Adrenal gland (tissue), 12 donors: ENCODE measurements around the gene KRTAP5-6. TPM values are rescaled to one million over a fixed set of nuclear protein-coding genes. Genes with fewer than 3 reads are reported as not detected.

Experiments used
- DNase-seq, 7 donors: peaks; one replicate each; pipeline ENCODE4 v3.0.0-alpha.2; 2019 to 2020
- H3K27ac ChIP-seq, 5 donors: fragments of 200-600 bp; sonication (generic) in 4 of 5; 1 replicate in 3 of 5; 2 replicates in 2 of 5; pipeline versions ENCODE4 v1.5.1 to v1.8.0; 2016 to 2020; ENCODE audit warnings: mild to moderate bottlenecking in 1 of 5
- H3K27me3 ChIP-seq: fragments of 200-600 bp; 2 replicates; pipeline ENCODE4 v1.8.0; 2021
- H3K36me3 ChIP-seq, 2 donors: fragments of 200-600 bp; replicated peaks in 1 of 2; 1 replicate in 1 of 2; 2 replicates in 1 of 2; pipeline versions ENCODE4 v1.5.1 to v1.8.0; 2018 to 2022
- H3K4me1 ChIP-seq, 2 donors: fragments of 200-600 bp; replicated peaks in 1 of 2; 1 replicate in 1 of 2; 2 replicates in 1 of 2; pipeline versions ENCODE4 v1.5.1 to v1.8.0; 2018 to 2021
- H3K4me3 ChIP-seq, 4 donors: fragments of 200-600 bp; sonication (generic) in 3 of 4; one replicate each; pipeline ENCODE4 v1.5.1; 2016 to 2018
- H3K9me3 ChIP-seq, 3 donors: fragments of 200-600 bp; sonication (generic) in 1 of 3; replicated peaks in 1 of 3; 1 replicate in 2 of 3; 2 replicates in 1 of 3; pipeline versions ENCODE4 v1.5.1 to v1.8.0; 2016 to 2021
- CTCF ChIP-seq, 6 experiments: fragments of 450-650 bp in 4 of 6; fragments of 200-600 bp in 2 of 6; sonication (generic) in 1 of 6; IDR thresholded peaks; 1 replicate in 5 of 6; 2 replicates in 1 of 6; pipeline versions ENCODE4 v1.5.1 to v1.8.0; 2016 to 2021; ENCODE audit warnings: antibody characterized with exemption in 6 of 6, mild to moderate bottlenecking in 2 of 6, moderate library complexity in 1 of 6
- POLR2A ChIP-seq, 2 donors: fragments of 450-650 bp; IDR thresholded peaks; one replicate each; pipeline ENCODE4 v1.6.1; 2017; ENCODE audit warnings: antibody characterized with exemption in 2 of 2, mild to moderate bottlenecking in 2 of 2, moderate library complexity in 1 of 2
- WGBS, 4 donors: extraction: QIAGEN DNeasy Blood & Tissue Kit in 2 of 4; methylation state at CpG; one replicate each; pipeline versions ENCODE4 v1.1.5 to v1.1.7; 2013 to 2017; 5-methylcytosine and 5-hydroxymethylcytosine counted together
- intact Hi-C, 2 donors: fragments of 100-400 bp; cut with DNase I; formaldehyde crosslinking; loops; one replicate each; pipeline versions ENCODE4 v1.14.1 to v1.15.0; 2022 to 2023
- polyA plus RNA-seq, 3 donors: library from polyadenylated mRNA; stranded (reverse); fragments of 200-250 nt in 2 of 3; fragments of 350-450 nt in 1 of 3; fragmentation: Illumina TruSeq in 1 of 3; extraction: RNeasy Lipid Tissue Mini Kit (QIAGEN cat#74804) in 1 of 3; gene quantifications; one replicate each; pipeline ENCODE4 v1.2.3, GENCODE V29; 2013 to 2014
- total RNA-seq, 9 donors: library from RNA; depleted of rRNA in 4 of 9; stranded (reverse); fragments of >200 nt in 4 of 9; fragments of 120-200 nt in 1 of 9; fragmentation: NEBNext Ultra II Directional in 1 of 9; extraction: Animal tissue kit (Norgen Biotek cat#: 25700) in 1 of 9; gene quantifications; one replicate each; pipeline versions ENCODE4 v1.1.0 to v1.2.4, GENCODE V29; 2013 to 2023
- donor health status: healthy with polysubstance abuse.
- donor health status: Bipolar disorder and iron deficiency.
- donor health status: DM: yes; HTN: yes; CAD: no.
- donor health status: DM: no; HTN: no; CAD: no.
- donor health status: DM: no; HTN: no; CAD: no.
- donor health status: DM: yes; HTN: yes; CAD: no.

KRTAP5-6 gene
- total and polyA plus RNA-seq, 12 donors, result 0.61 TPM; not detected in 11

DNA sequence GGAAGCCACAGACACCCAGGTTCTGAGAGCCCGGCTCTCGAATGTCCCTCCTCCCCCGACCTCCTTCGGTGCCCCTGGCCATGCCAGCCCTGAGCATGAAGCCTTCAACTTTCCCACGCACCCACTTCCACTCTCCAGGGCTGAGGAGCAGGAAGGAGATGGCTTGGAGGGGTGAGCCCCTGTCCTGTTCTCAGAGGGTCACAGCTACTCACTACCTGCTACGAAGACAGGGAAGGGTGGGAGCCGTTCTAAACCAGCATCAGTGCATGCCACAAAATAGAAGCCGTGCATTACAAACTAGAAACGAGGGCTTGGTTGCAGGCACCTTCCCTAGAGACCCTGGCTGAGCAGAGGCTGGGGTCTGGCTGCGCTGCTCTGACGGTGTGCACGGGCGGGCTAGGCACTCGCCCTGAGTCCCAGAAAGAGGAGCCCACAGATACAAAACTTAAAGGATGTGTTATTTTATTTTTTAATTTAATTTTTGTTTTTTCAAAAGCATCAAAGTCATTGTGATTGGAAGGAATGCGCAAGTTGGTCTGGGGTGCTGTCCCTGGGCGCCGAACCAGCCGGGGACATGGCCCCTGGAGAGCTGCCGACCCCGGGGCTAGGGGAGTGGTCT, 4.2 kb upstream of the KRTAP5-6 start:
- TF ChIP-seq POLR2A (IDR thresholded peaks at IDR 0.05) (no peak), CTCF (IDR thresholded peaks at IDR 0.05) (no peak)
- Histone ChIP-seq H3K27me3 (no peaks in the 10 kb centered on the region), H3K36me3 (no peaks in the 10 kb centered on the region), H3K27ac (no peak overlapping the region), H3K4me1 (peaks cover 7 to 11% of the 10 kb centered on the region in 2 donors), H3K4me3 (no peak overlapping the region), H3K9me3 (no peaks in the 10 kb centered on the region)
- no peak for DNase-seq
- 36 to 48% (median 44%) methylated on average over 20 of the region's 20 CpGs for WGBS, 4 donors
- intact Hi-C loops, result loop anchor here (2.0 to 5.0 kb wide), 4 partner anchors 41 to 459 kb away; no protein-coding TSS in a partner anchor

DNA sequence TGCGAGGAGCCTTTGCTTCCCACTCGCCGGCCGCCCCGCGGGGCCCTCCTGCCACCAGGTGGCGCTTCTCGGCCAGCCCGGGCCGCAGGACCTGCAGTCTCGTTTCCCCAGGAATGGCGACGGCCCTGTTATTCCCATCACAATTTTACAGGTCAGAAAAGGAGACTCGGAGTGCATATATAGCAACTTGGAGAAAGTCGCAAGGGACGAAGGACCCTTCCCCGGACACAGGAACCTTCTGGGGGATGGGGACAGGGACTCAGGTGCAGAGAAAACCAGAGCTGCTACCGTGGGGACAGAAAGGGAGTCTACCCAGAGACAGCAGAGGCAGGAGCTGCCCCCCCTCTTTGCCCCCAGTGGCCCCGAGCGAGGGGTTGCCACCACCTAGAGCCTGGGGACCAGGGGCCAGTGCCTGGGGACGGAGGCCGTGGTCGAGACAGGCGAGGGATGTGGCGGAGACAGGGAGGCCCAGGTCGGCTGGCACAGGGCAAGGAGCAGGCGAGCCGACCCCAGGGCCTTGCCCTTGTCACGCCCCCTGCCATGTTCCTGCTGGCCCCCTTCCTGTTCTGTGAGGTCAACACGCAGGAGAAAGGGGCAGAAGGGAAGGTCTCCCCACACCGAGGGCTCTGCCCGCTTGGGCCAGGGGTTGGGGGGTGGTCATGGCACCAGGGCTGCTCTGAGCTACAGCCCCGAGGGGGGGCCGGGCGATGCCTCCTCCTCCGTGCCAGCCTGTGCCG, 3.5 kb upstream of the KRTAP5-6 start:
- 8 to 15% (median 10%) methylated on average over 15 to 37 of the region's 37 CpGs for WGBS, 4 donors
- peaks cover 7 to 11% of the 10 kb centered on the region in 2 donors for H3K4me1 ChIP-seq
- H3K27me3 ChIP-seq, result no peaks in the 10 kb centered on the region
- H3K27ac ChIP-seq, result peak overlapping the region in 1 of 5 donors; percentile 9
- TF ChIP-seq CTCF (IDR thresholded peaks at IDR 0.05) (peak; percentile 76 to 96 (median 86)), POLR2A (IDR thresholded peaks at IDR 0.05) (no peak)
- no peaks in the 10 kb centered on the region for H3K9me3 ChIP-seq
- no peaks in the 10 kb centered on the region for H3K36me3 ChIP-seq
- peak overlapping the region in 1 of 4 donors; percentile 21 for H3K4me3 ChIP-seq
- intact Hi-C loops, result loop anchor here (2.0 to 5.0 kb wide), 5 partner anchors 41 to 459 kb away; no protein-coding TSS in a partner anchor
- peak; percentile 68 to 85 (median 81) for DNase-seq

GRCh38 chr11:1694064-1694845, 2.7 kb upstream of the KRTAP5-6 start:
- intact Hi-C loops, result loop anchor here (2.0 to 5.0 kb wide), 5 partner anchors 42 to 459 kb away; no protein-coding TSS in a partner anchor
- no peak overlapping the region for H3K27ac ChIP-seq
- H3K27me3 ChIP-seq, result no peaks in the 10 kb centered on the region
- H3K4me1 ChIP-seq, result peaks cover 7 to 11% of the 10 kb centered on the region in 2 donors
- H3K4me3 ChIP-seq, result peak overlapping the region in 1 of 4 donors; percentile 21
- peak; percentile 82 to 92 (median 90) for DNase-seq
- H3K9me3 ChIP-seq, result no peaks in the 10 kb centered on the region
- no peaks in the 10 kb centered on the region for H3K36me3 ChIP-seq
- 28 to 52% (median 39%) methylated on average over 33 to 45 of the region's 45 CpGs for WGBS, 4 donors
- TF ChIP-seq POLR2A (IDR thresholded peaks at IDR 0.05), result no peak
- TF ChIP-seq CTCF (IDR thresholded peaks at IDR 0.05), result peak; percentile 91 to 96 (median 94)
